GM12878 (cell line): ENCODE data around the gene MFNG. TPM values are rescaled to one million over a fixed set of nuclear protein-coding genes. Genes with fewer than 3 reads are reported as not detected.

Experiments
- ATAC-seq: fragments of 200-7000 bp; cut with Tn5 transposase; 3 replicates; pipeline ENCODE4 v1.9.1; 2020; ENCODE audit warnings: mild to moderate bottlenecking, moderate library complexity
- BruUV-seq: library from RNA; stranded (reverse); fragments of 400-500 nt; replicated peaks from 2 replicates; lab custom pipeline; 2021; lab: Mats Ljungman, UMichigan
- CTCF ChIA-PET: fragments of 300-600 bp; sonication (Branson Sonifier 250); formaldehyde crosslinking; extraction: SDS; loops from one replicate; lab custom pipeline; 2021; ENCODE audit warnings: inconsistent platforms; lab: Yijun Ruan, JAX
- POLR2A ChIA-PET: fragments of 350-600 bp; formaldehyde crosslinking; extraction: SDS; loops from one replicate; lab custom pipeline; 2021; ENCODE audit warnings: inconsistent platforms; lab: Charles Lee
- RAD21 ChIA-PET: fragments of 300-600 bp; sonication (Branson Sonifier 250); formaldehyde crosslinking; loops from one replicate; lab custom pipeline; 2023; ENCODE audit warnings: antibody characterized with exemption; ENCODE audit not compliant: unreplicated experiment; lab: Charles Lee
- SMC1A ChIA-PET: fragments of 300-600 bp; sonication (Branson Sonifier 250); formaldehyde crosslinking; loops from one replicate; lab custom pipeline; 2023; ENCODE audit not compliant: unreplicated experiment, uncharacterized antibody; lab: Charles Lee
- DNase-seq: peaks from one replicate; pipeline ENCODE4 v3.0.0-alpha.2; 2011; ENCODE audit warnings: low read depth, low spot score
- FAIRE-seq: peaks from 3 replicates; lab custom pipeline; 2011; peaks lifted over from hg19 to GRCh38; lab: Jason Lieb, UNC
- H2AFZ ChIP-seq: 2 replicates; pipeline ENCODE4 v1.6.0; 2011; ENCODE audit warnings: low read depth, low read length, control low read depth; ENCODE audit not compliant: control insufficient read depth
- H3K27ac ChIP-seq: 2 replicates; pipeline ENCODE4 v1.5.1; 2011; ENCODE audit warnings: control low read depth; ENCODE audit not compliant: control insufficient read depth, insufficient read depth
- H3K27me3 ChIP-seq, 2 experiments: replicated peaks in 1 of 2; 2 replicates each; pipeline versions ENCODE4 v1.6.0 to v1.6.1; 2011; ENCODE audit warnings: low read length in 1 of 2; ENCODE audit not compliant: control insufficient read depth in 2 of 2, insufficient read depth in 2 of 2
- H3K36me3 ChIP-seq, 2 experiments: 2 replicates each; pipeline ENCODE4 v1.5.1; 2011; ENCODE audit warnings: low read length in 1 of 2; ENCODE audit not compliant: control insufficient read depth in 2 of 2, insufficient read depth in 2 of 2
- H3K4me1 ChIP-seq: 2 replicates; pipeline ENCODE4 v1.6.1; 2011; ENCODE audit warnings: mild to moderate bottlenecking, low read length, moderate library complexity, mixed read lengths; ENCODE audit not compliant: control insufficient read depth, insufficient read depth
- H3K4me2 ChIP-seq: 2 replicates; pipeline ENCODE4 v1.6.0; 2011; ENCODE audit warnings: control low read depth; ENCODE audit not compliant: control insufficient read depth, insufficient read depth
- H3K4me3 ChIP-seq: fragments of 200-600 bp; sonication (generic); 2 replicates; pipeline ENCODE4 v1.5.1; 2016
- H3K79me2 ChIP-seq: 2 replicates; pipeline ENCODE4 v1.6.0; 2011; ENCODE audit warnings: low read length; ENCODE audit not compliant: control insufficient read depth, insufficient read depth
- H3K9ac ChIP-seq: 2 replicates; pipeline ENCODE4 v1.8.0; 2011; ENCODE audit warnings: low read length, control low read depth, mixed read lengths; ENCODE audit not compliant: control insufficient read depth, insufficient read depth
- H3K9me3 ChIP-seq: replicated peaks from 3 replicates; pipeline ENCODE4 v1.5.1; 2011; ENCODE audit warnings: mild to moderate bottlenecking, low read length; ENCODE audit not compliant: control insufficient read depth, insufficient read depth
- H4K20me1 ChIP-seq: 2 replicates; pipeline ENCODE4 v1.6.0; 2011; ENCODE audit not compliant: control insufficient read depth, insufficient read depth
- BHLHE40 ChIP-seq, 2 experiments: fragments of 450-650 bp in 1 of 2; IDR thresholded peaks; 2 replicates each; pipeline ENCODE4 v1.6.1; 2011 to 2017; ENCODE audit warnings: low read depth in 2 of 2, borderline replicate concordance in 1 of 2, improper control_type of control experiment in 1 of 2, low read length in 1 of 2, mild to moderate bottlenecking in 1 of 2
- CUX1 ChIP-seq: IDR thresholded peaks from 2 replicates; pipeline ENCODE4 v1.6.1; 2012; ENCODE audit warnings: improper control_type of control experiment, low read depth, low read length; ENCODE audit not compliant: insufficient replicate concordance
- ESRRA ChIP-seq: IDR thresholded peaks from 2 replicates; pipeline ENCODE4 v1.6.1; 2012; ENCODE audit warnings: mild to moderate bottlenecking, low read length, improper control_type of control experiment
- GABPA ChIP-seq: IDR thresholded peaks from 2 replicates; pipeline ENCODE4 v1.6.1; 2014; ENCODE audit warnings: antibody characterized with exemption, low read depth, mild to moderate bottlenecking, inconsistent platforms
- HCFC1 ChIP-seq: fragments of 150-350 bp; IDR thresholded peaks from 2 replicates; pipeline ENCODE4 v1.6.1; 2014; ENCODE audit warnings: low read length
- MYB ChIP-seq: fragments of 150-350 bp; IDR thresholded peaks from 2 replicates; pipeline ENCODE4 v1.6.1; 2014; ENCODE audit warnings: mild to moderate bottlenecking, low read depth, low read length, borderline replicate concordance
- NFXL1 ChIP-seq: fragments of 450-650 bp; IDR thresholded peaks from 2 replicates; pipeline ENCODE4 v1.6.1; 2017; ENCODE audit warnings: antibody characterized with exemption, mild to moderate bottlenecking, borderline replicate concordance
- ZNF274 ChIP-seq: IDR thresholded peaks from one replicate; pipeline ENCODE4 v1.8.0; 2011; ENCODE audit not compliant: insufficient read length, insufficient read depth
- ZNF592 ChIP-seq: fragments of 450-650 bp; IDR thresholded peaks from 2 replicates; pipeline ENCODE4 v1.6.1; 2017; ENCODE audit warnings: mild to moderate bottlenecking, moderate library complexity
- ZNF622 ChIP-seq: fragments of 450-650 bp; IDR thresholded peaks from 2 replicates; pipeline ENCODE4 v1.6.1; 2017; ENCODE audit warnings: mild to moderate bottlenecking, inconsistent platforms
- WGBS: methylation state at CpG from one replicate; pipeline ENCODE4 v1.1.6; 2016; ENCODE audit warnings: low lambda C conversion rate; ENCODE audit not compliant: insufficient replicate concordance, insufficient coverage; ENCODE audit errors: missing lambda C conversion rate; 5-methylcytosine and 5-hydroxymethylcytosine counted together
- in situ Hi-C: fragments of 300-500 bp; cut with MboI; formaldehyde crosslinking; loops from 9 replicates; pipeline ENCODE4 v1.14.3; 2018; ENCODE audit warnings: mixed read lengths
- intact Hi-C: fragments of 100-400 bp; cut with micrococcal nuclease; formaldehyde crosslinking; loops from one replicate; pipeline ENCODE4 v1.14.2; 2022; ENCODE audit not compliant: unreplicated experiment
- polyA plus RNA-seq, 11 experiments: library from polyadenylated mRNA; depleted of rRNA in 4 of 11; unstranded in 6 of 11; stranded (reverse) in 5 of 11; fragments of >200 nt; fragmentation: Nextera tagmentation in 4 of 11; fragmentation: Illumina TruSeq in 1 of 11; extraction: Ambion mirVana in 4 of 11; extraction: Trizol in 1 of 11; gene quantifications; 1 replicate in 1 of 11; 2 replicates in 10 of 11; pipeline versions ENCODE4 v1.2.1 to v1.2.3, GENCODE V29; 2011 to 2016; ENCODE audit warnings: inconsistent platforms in 2 of 11, missing spikeins in 2 of 11, low read depth in 1 of 11
- total RNA-seq, 4 experiments: library from RNA; depleted of rRNA in 3 of 4; stranded (reverse); fragments of >200 nt in 3 of 4; fragmentation: Illumina TruSeq in 1 of 4; extraction: Trizol in 1 of 4; gene quantifications; 2 replicates each; pipeline versions ENCODE4 v1.2.1 to v1.2.3, GENCODE V29; 2013 to 2021
- TF ChIP-seq, protein P1 (sequence below): fragments of 450-650 bp; formaldehyde crosslinking; IDR thresholded peaks from 2 replicates; pipeline ENCODE4 v1.4.0; 2022; ENCODE audit warnings: mild to moderate bottlenecking, moderate library complexity

Gene MFNG
- total and polyA plus RNA-seq, 10 of the 15 experiments (the other 5 are each of a cell fraction or from before 2014, with no cell fraction given), result 11.5 to 117 (median 68.5) TPM

- Histone ChIP-seq H3K4me3 (no peak overlapping the region), H3K4me1 (no peaks in the 10 kb centered on the region), H3K4me2 (no peak overlapping the region), H3K36me3 (no peaks in the 10 kb centered on the region), H2AFZ (no peak overlapping the region), H3K9ac (no peak overlapping the region), H4K20me1 (no peaks in the 10 kb centered on the region), H3K9me3 (no peaks in the 10 kb centered on the region), H3K79me2 (no peaks in the 10 kb centered on the region), H3K27me3 (no peaks in the 10 kb centered on the region; a peak in 1 of 4 replicates), H3K27ac (no peak overlapping the region)
- in situ Hi-C loops, result no loop called here
- BruUV-seq, result no TSS peak
- intact Hi-C loops, result no loop called here
- ChIA-PET POLR2A (no interaction called here), CTCF (interaction anchor here (1.1 to 11.5 kb wide), 4 partner anchors 21 to 73 kb away, joined by 4 to 75 read pairs (median 8); no protein-coding TSS in a partner anchor), RAD21 (no interaction called here), SMC1A (interaction anchor here (0.9 kb wide), 1 partner anchor 36 kb away, joined by 3 read pairs; no protein-coding TSS in a partner anchor)
- 28% methylated on average over 9 of the region's 10 CpGs for WGBS
- no peak for DNase-seq
- no peak for FAIRE-seq
- no peak for ATAC-seq
- TF ChIP-seq ESRRA (no peak), CUX1 (no peak), GABPA (no peak), ZNF622 (no peak), MYB (no peak), ZNF274 (no peak), NFXL1 (no peak), ZNF592 (no peak), HCFC1 (no peak), BHLHE40 (IDR thresholded peaks at IDR 0.05; ENCODE audit: borderline replicate concordance in 1 of 2, low read depth in 2 of 2, low read length in 1 of 2) (no peak)
- TF ChIP-seq, protein P1, sequence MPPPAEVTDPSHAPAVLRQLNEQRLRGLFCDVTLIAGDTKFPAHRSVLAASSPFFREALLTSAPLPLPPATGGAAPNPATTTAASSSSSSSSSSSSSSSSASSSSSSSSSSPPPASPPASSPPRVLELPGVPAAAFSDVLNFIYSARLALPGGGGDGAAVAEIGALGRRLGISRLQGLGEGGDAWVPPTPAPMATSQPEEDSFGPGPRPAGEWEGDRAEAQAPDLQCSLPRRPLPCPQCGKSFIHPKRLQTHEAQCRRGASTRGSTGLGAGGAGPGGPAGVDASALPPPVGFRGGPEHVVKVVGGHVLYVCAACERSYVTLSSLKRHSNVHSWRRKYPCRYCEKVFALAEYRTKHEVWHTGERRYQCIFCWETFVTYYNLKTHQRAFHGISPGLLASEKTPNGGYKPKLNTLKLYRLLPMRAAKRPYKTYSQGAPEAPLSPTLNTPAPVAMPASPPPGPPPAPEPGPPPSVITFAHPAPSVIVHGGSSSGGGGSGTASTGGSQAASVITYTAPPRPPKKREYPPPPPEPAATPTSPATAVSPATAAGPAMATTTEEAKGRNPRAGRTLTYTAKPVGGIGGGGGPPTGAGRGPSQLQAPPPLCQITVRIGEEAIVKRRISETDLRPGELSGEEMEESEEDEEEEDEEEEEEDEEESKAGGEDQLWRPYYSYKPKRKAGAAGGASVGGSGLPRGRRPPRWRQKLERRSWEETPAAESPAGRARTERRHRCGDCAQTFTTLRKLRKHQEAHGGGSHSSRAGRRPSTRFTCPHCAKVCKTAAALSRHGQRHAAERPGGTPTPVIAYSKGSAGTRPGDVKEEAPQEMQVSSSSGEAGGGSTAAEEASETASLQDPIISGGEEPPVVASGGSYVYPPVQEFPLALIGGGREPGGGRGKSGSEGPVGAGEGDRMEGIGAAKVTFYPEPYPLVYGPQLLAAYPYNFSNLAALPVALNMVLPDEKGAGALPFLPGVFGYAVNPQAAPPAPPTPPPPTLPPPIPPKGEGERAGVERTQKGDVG (CRISPR knock-in tag), result no peak
Measured at GRCh38 chr22:37493979-37494378, 7.8 kb upstream of the MFNG start.
